Limb (tissue), 2 donors: ENCODE measurements around the gene TJP3.

Source experiments
- DNase-seq, 2 donors: peaks; one replicate each; pipeline ENCODE4 v3.0.0-alpha.2; 2016; ENCODE audit errors: extremely low spot score in 2 of 2

TJP3 gene

GRCh38 chr19:3782903-3783302 is 74.7 kb downstream of the TJP3 start:
- DNase-seq: no peak

- no peak for DNase-seq
These were observed 75.7 kb downstream of the TJP3 start for GRCh38 chr19:3783660-3784584.

GRCh38 chr19:3784607-3785450 is 76.6 kb downstream of the TJP3 start:
- no peak for DNase-seq

- no peak for DNase-seq
These were observed 77.3 kb downstream of the TJP3 start for GRCh38 chr19:3785451-3785937.

GRCh38 chr19:3785938-3786824 is 78.0 kb downstream of the TJP3 start, which contains the start of gene MATK:
Gene MATK, minus strand, starts transcription at chr19:3786381. Its CDS starts 1,246 bp downstream, at chr19:3785135.
- DNase-seq: no peak

GRCh38 chr19:3788996-3789778 is 81.0 kb downstream of the TJP3 start:
- no peak for DNase-seq

GRCh38 chr19:3790209-3790734 is 82.1 kb downstream of the TJP3 start:
- no peak for DNase-seq

GRCh38 chr19:3790941-3791340 is 82.8 kb downstream of the TJP3 start:
- no peak for DNase-seq

- DNase-seq: no peak
These were observed 83.9 kb downstream of the TJP3 start for GRCh38 chr19:3792114-3792513.

GRCh38 chr19:3793799-3794198 is 85.6 kb downstream of the TJP3 start:
- DNase-seq: no peak

GRCh38 chr19:3796358-3796757 is 88.2 kb downstream of the TJP3 start:
- no peak for DNase-seq

- DNase-seq: no peak
These were observed 90.0 kb downstream of the TJP3 start for GRCh38 chr19:3798137-3798536.
